GM10266 (cell line): ENCODE data around the gene LMNA.
A peak's percentile ranks its signal among the peaks of the same experiment; 100 is the strongest.

Source experiments
- DNase-seq: peaks from one replicate; pipeline ENCODE4 v3.0.0; 2012; ENCODE audit errors: extremely low spot score
- CTCF ChIP-seq: IDR thresholded peaks from 2 replicates; pipeline ENCODE4 v1.5.1; 2012; ENCODE audit warnings: mild to moderate bottlenecking, low read depth; ENCODE audit not compliant: control insufficient read depth, insufficient read depth; ENCODE audit errors: missing control alignments

The LMNA gene

GRCh38 chr1:156077430-156077760, 37.1 kb upstream of the LMNA start:
- TF ChIP-seq CTCF = no peak
- no peak for DNase-seq

GRCh38 chr1:156078728-156079127, 35.8 kb upstream of the LMNA start:
- no peak for TF ChIP-seq CTCF
- no peak for DNase-seq

- TF ChIP-seq CTCF = no peak
- no peak for DNase-seq
Measured at GRCh38 chr1:156079762-156080161, 34.7 kb upstream of the LMNA start.

GRCh38 chr1:156080241-156080862, 34.2 kb upstream of the LMNA start:
- TF ChIP-seq CTCF = no peak
- no peak for DNase-seq

GRCh38 chr1:156080863-156081179, 33.7 kb upstream of the LMNA start:
- TF ChIP-seq CTCF = no peak
- no peak for DNase-seq

GRCh38 chr1:156081180-156081916, 33.2 kb upstream of the LMNA start:
- peak; percentile 51 for DNase-seq
- no peak for TF ChIP-seq CTCF

- no peak for TF ChIP-seq CTCF
- no peak for DNase-seq
Measured at GRCh38 chr1:156081917-156082308, 32.6 kb upstream of the LMNA start.
